HL-60 (cell line): ENCODE results near the gene DMD.

Experiments
- DNase-seq, 2 experiments: peaks; one replicate each; pipeline ENCODE4 v3.0.0-alpha.2; 2010 to 2020; ENCODE audit warnings: low read depth in 1 of 2, low spot score in 1 of 2
- H3K27ac ChIP-seq: fragments of 250-450 bp; sonication (Bioruptor Pico); replicated peaks from 2 replicates; pipeline ENCODE4 v1.5.1; 2020; ENCODE audit warnings: mild to moderate bottlenecking, moderate library complexity
- H3K27me3 ChIP-seq: fragments of 250-450 bp; sonication (Bioruptor Pico); 2 replicates; pipeline ENCODE4 v1.5.1; 2021; ENCODE audit warnings: mild to moderate bottlenecking, moderate library complexity; ENCODE audit not compliant: insufficient read depth, poor library complexity, severe bottlenecking
- H3K4me3 ChIP-seq: replicated peaks from 2 replicates; pipeline ENCODE4 v1.5.1; 2011; ENCODE audit warnings: mild to moderate bottlenecking, control low read depth, low read length; ENCODE audit not compliant: insufficient read depth
- CTCF ChIP-seq: IDR thresholded peaks from one replicate; pipeline ENCODE4 v1.5.1; 2011; ENCODE audit warnings: low read length, control low read depth, inconsistent platforms; ENCODE audit not compliant: insufficient read depth
- GABPA ChIP-seq: IDR thresholded peaks from 2 replicates; pipeline ENCODE4 v1.6.1; 2012; ENCODE audit warnings: low read depth
- POLR2AphosphoS5 ChIP-seq: IDR thresholded peaks from 2 replicates; pipeline ENCODE4 v1.6.1; 2012; ENCODE audit warnings: low read depth
- REST ChIP-seq: IDR thresholded peaks from 2 replicates; pipeline ENCODE4 v1.6.1; 2012; ENCODE audit warnings: low read depth; ENCODE audit not compliant: insufficient replicate concordance
- SPI1 ChIP-seq: IDR thresholded peaks from 2 replicates; pipeline ENCODE4 v1.6.1; 2012; ENCODE audit warnings: low read depth, mild to moderate bottlenecking, borderline replicate concordance

DMD gene

DNA sequence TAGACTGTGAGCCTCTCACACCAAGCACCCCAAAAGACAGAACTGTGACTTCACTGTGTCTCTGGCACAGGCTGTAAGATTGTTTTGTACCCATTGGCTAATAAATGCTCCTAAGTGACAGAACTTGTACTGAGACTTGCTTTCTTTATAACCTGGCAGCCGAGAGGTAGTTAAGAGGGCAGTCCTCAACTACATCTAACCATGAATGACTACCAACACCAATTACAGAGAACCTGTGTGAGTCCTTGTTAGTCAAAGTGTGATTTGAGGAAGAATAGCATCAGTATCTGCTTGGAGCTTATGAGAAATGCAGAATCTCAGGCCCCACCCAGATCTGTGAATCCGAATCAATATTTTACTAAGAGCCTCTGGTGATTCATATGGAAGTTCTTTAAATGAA lies 1985.5 kb downstream of the DMD start:
- Histone ChIP-seq H3K27ac (no peak overlapping the region), H3K4me3 (no peak overlapping the region), H3K27me3 (no peaks in the 10 kb centered on the region)
- TF ChIP-seq POLR2AphosphoS5: no peak
- TF ChIP-seq GABPA: no peak
- TF ChIP-seq SPI1: no peak
- TF ChIP-seq REST: no peak
- no peak for TF ChIP-seq CTCF
- DNase-seq: no peak

GRCh38 chrX:31224381-31225012 lies 1986.9 kb downstream of the DMD start:
- no peak for DNase-seq
- Histone ChIP-seq H3K4me3 (no peak overlapping the region), H3K27me3 (no peaks in the 10 kb centered on the region), H3K27ac (no peak overlapping the region)
- no peak for TF ChIP-seq SPI1

DNA sequence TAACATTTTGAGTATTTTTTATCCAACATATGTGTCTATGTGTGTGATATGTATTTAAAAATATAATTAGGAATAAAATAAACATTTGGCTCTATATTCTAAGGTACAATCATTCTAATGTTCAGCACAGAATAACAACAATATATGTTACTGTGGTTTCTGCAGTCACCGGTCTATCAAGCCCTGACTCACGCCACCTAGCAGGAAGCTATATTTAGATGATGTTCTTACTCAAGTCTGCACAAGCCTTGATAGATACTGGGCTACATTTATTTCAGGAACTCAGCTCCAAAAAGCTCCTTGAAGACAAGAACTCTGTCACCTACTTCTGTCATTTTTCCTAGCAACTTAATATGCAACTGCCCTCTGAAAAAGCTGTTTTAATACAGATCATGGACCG lies 1987.5 kb downstream of the DMD start:
- DNase-seq: no peak
- no peak overlapping the region for H3K27ac ChIP-seq
- no peak overlapping the region for H3K4me3 ChIP-seq
- no peaks in the 10 kb centered on the region for H3K27me3 ChIP-seq
- TF ChIP-seq CTCF (no peak), REST (no peak), POLR2AphosphoS5 (no peak), GABPA (no peak), SPI1 (no peak)

DNA sequence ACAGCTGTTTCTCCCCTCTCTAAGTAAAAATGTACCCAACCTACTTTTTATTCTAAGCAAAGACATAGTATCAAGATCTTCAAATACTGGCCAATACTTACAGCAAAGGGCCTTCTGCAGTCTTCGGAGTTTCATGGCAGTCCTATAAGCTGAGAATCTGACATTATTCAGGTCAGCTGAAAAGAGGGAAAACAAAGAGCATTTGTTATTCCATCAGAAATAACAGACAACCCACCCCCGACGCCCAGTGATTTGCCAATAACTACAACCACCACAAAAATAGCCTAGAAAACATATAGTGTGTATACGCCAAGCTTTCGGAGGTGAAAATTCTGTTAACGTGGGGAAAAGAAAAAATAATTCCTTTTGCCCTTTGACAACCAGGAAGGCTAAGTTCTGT lies 1988.4 kb downstream of the DMD start:
- TF ChIP-seq GABPA: no peak
- no peak for TF ChIP-seq REST
- TF ChIP-seq CTCF: no peak
- TF ChIP-seq POLR2AphosphoS5: no peak
- no peak for TF ChIP-seq SPI1
- Histone ChIP-seq H3K27ac (no peak overlapping the region), H3K27me3 (no peaks in the 10 kb centered on the region), H3K4me3 (no peak overlapping the region)
- DNase-seq: no peak
